ENCODE data around the gene DES.
"Not testable (repeated sequence)": the region's sequence is repeated elsewhere in the genome, so short reads cannot be mapped to it uniquely, and the experiment has no call there.

DES gene

GRCh38 chr2:219400562-219400961 lies 17.6 kb upstream of the DES start:
- no peak for DNase-seq

DNA sequence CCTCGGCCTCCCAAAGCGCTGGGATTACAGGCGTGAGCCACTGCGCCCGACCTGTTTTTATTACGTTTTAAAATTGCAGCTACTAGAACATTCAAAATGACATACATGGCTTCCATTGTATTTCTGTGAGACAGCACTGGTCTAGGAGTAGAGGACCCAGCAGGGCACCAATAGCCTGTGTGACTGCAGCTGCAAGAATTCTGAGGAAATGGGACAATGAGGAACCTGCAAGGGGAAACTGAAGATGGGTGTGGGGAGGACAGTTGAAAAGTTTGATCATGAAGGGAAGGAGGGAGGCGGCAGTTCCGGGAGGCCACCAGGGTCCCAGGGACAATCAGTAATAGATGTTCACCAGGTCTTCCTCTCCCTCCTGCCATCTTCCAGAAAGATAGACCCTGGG lies 16.6 kb upstream of the DES start:
- DNase-seq, result no peak

- peak; percentile 84 for DNase-seq
Measured at GRCh38 chr2:219402665-219403515, 15.3 kb upstream of the DES start.

GRCh38 chr2:219403861-219404260 lies 14.3 kb upstream of the DES start:
- no peak for DNase-seq

GRCh38 chr2:219404291-219404910 lies 13.8 kb upstream of the DES start:
- peak; percentile 66 for DNase-seq

- DNase-seq, result peak; percentile 72
Measured at GRCh38 chr2:219404954-219405353, 13.2 kb upstream of the DES start.

- no peak for DNase-seq
Measured at GRCh38 chr2:219405451-219405850, 12.7 kb upstream of the DES start.

DNA sequence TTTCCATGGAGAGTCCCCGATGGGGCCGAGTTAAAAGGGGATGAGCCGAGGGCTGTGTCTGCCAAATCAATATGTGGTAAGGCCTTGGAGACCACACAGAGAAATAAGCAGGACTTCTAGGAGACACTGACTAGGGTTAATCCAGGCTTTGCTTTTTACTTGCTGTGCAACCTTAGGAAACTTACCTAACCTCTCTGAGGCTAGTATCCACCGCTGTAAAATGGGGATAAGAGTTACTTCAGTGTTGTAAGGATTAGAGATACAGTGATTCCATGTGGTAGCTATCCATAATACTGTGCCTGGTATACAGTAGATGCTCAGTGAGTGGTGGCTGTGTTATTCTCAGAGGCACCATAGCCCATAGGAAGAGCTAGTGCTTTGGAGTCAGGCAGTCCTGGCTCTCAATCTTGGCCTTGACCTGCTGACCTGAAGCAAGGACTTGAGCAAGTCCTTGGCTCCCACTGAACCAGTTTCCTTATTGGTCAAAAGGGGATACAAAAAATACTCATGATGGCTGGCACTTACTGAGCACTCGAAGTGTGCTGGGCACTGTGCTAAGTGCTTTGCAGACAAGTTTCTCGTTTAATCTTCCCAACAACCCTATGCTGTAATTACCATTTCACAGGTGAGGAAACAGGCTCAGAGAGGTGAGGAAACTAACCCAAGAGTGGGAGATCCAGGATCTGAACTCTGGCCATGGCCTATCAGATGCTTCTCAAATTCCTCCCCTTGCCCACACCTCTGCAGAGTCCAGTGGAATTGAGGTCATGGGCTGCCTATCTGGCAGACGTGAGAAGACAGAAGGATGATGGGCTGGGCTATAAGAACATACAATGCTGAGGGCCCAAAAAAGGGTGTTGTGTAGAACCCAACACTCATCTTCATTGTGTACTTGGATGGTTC lies 12.0 kb upstream of the DES start:
- DNase-seq, result no peak

DNA sequence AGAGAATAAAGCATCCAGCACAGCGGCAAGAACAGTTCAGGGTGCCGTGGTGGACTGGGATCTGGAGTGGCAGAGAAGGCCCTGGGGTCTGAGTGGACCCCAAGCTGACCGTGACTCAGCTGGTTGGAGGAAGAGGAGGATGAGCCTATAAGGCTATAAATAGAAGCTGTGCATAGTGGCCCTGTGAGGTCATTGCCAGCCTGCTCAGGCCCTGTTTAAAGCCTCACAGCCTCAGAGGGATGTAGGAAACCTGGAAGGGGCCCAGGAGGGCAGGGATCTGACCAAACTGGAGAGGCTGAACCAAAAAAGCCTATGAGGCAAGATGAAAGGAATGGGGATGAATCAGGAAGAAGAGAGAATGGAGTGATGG lies 11.3 kb upstream of the DES start:
- peak; percentile 60 for DNase-seq

DNA sequence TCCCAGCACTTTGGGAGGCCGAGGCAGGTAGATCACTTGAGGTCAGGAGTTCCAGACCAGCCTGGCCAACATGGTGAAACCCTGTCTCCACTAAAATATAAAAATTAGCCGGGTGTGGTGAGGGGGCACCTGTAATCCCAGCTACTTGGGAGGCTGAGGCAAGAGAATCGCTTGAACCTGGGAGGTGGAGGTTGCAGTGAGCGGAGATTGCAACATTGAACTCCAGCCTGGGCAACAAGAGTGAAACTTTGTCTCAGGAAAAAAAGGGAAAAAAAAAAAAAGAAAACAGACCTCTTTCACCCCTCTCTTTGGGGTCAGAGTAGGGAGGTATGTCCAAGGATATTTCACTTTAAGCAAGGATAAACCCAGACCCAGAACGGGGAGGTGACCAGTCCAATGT lies 10.8 kb upstream of the DES start:
- not testable (repeated sequence) for DNase-seq

- no peak for DNase-seq
Measured at GRCh38 chr2:219408204-219408603, 10.0 kb upstream of the DES start.

DNA sequence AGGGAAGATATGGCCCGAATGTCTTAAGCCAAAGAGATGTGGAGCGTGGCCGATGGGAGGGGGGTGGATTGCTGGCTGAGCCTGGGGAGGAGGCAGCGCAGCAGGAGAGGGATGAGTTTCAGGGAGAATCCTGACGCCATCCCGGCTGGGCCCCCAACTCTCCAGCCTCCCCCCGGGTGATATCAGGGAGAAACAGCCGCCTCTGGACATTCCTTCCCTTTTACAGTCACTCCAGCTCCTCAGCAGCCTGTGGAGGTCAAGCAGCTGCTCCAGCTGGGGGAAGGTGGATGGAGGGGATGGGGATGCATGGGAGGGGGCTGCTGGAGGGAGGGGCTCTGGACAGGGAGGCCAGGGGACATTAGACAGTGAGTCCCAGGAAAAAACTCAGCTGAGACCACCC lies 9.5 kb upstream of the DES start:
- DNase-seq, result no peak

GRCh38 chr2:219409619-219410018 lies 8.6 kb upstream of the DES start:
- no peak for DNase-seq

GRCh38 chr2:219410390-219410789 lies 7.8 kb upstream of the DES start:
- no peak for DNase-seq

DNA sequence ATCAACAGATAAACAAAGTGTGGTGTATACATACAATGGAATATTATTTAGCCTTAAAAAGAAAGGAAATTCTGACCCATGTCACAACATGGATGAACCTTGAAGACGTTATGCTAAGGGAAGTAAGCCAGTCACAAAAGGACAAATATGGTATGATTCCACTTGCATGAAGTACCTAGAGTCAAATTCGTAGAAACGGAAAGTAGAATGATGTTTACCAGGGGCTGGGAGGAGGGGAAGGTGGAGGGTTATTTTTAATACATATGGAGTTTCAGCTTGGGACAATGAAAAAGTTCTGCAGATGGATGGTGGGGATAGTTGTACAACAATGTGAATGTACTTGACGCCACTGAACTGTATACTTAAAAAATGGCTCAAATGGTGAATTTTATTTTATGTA lies 3.3 kb upstream of the DES start:
- DNase-seq, result no peak

- no peak for DNase-seq
Measured at GRCh38 chr2:219415580-219416234, 2.5 kb upstream of the DES start.

DNA sequence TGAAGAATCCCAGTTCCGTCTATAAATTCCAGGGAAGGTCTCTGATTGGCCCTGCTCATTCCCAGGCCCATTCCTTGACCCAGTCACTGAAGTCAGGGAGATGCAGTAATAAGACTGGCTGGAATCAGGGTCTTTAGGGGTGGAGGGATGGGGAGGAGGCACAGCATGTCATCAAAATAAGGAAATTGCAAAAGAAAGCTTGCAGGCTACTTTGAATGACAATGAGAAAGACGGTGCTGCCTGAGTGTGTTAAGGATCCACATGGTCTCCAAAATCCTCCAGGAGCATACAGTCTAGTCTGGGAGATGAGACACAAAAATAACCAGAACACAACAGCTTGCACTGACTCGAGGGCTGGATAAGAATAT lies 2.0 kb upstream of the DES start:
- DNase-seq, result no peak

- DNase-seq, result no peak
Measured at GRCh38 chr2:219416938-219417337, 1.2 kb upstream of the DES start.

DNA sequence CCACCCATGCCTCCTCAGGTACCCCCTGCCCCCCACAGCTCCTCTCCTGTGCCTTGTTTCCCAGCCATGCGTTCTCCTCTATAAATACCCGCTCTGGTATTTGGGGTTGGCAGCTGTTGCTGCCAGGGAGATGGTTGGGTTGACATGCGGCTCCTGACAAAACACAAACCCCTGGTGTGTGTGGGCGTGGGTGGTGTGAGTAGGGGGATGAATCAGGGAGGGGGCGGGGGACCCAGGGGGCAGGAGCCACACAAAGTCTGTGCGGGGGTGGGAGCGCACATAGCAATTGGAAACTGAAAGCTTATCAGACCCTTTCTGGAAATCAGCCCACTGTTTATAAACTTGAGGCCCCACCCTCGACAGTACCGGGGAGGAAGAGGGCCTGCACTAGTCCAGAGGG lies 803 bp upstream of the DES start:
- DNase-seq, result peak; percentile 62

DNA sequence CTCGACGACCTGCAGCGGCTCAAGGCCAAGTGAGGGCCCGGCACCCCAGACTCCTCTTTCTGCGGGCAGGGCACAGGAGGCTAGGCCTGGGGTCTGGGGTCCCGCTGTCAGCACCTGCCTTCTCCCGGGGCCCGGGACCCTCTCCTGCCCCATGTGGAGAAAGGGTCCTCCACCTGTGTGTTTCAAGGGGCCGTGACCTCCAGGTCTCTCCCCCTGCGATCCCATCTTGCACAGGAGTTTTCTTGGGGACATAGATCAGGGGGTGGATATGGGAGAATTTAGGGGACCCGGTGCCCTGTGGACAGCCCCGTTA lies 791 bp downstream of the DES start:
- no peak for DNase-seq

DNA sequence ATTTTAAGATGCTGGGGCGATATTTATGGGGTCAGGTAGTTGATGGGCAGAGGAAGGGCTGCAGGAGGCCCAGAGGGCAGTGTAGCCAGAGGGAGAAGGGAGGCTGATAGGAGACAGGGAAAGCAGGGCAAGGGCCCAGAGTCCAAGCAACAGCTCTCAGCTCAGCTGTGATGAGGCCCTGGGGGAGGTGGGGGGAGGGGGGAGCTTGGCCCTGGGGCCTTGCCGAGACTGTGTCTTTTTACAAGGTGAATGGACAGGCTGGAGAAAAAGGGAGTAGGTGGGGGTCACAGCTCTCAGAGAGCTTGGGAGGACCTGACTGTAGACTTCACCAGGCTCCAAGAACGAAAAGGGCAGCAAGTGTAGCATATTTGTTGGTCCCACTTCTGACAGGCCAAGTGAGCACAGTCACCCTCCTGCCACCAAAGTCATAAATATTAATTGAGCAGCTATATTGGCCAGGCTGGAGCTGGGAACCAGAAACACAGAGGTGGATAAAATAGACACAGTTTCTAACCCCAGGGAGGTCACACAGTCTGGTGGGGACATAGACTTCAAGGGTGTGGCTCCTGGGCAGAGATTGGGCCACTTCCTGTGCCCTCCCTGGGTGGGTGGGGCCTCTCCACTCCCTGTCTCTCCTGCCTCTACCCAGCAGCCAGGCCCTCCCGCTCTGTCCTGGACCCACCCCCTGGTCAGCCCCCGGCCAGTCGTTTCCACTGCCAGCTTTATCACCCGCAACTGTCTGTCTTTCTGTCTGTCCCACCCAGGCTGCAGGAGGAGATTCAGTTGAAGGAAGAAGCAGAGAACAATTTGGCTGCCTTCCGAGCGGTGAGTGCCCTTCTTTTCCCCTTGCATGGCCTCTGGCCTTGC lies 1.4 kb downstream of the DES start:
- no peak for DNase-seq

DNA sequence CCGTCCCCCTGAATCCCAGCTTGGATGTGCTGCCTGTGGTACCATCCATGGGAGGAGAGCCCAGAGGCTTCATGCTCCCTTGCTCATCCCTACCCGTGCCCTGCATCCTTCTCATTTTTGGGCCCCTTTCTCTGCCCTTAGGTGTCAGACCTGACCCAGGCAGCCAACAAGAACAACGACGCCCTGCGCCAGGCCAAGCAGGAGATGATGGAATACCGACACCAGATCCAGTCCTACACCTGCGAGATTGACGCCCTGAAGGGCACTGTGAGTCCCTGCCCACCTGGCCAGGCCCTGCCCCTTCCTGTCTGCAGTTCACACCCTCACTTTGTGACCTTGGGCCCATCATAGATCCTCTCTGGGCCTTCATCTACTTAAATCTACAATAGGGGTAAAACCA lies 2.5 kb downstream of the DES start:
- no peak for DNase-seq
